AG08395 (cell line): ENCODE data around the gene OR2Z1.

Experiments used
- DNase-seq: peaks from one replicate; pipeline ENCODE4 v3.0.0; 2012; ENCODE audit warnings: mixed read lengths, low spot score

The OR2Z1 gene, protein sequence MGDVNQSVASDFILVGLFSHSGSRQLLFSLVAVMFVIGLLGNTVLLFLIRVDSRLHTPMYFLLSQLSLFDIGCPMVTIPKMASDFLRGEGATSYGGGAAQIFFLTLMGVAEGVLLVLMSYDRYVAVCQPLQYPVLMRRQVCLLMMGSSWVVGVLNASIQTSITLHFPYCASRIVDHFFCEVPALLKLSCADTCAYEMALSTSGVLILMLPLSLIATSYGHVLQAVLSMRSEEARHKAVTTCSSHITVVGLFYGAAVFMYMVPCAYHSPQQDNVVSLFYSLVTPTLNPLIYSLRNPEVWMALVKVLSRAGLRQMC

DNA sequence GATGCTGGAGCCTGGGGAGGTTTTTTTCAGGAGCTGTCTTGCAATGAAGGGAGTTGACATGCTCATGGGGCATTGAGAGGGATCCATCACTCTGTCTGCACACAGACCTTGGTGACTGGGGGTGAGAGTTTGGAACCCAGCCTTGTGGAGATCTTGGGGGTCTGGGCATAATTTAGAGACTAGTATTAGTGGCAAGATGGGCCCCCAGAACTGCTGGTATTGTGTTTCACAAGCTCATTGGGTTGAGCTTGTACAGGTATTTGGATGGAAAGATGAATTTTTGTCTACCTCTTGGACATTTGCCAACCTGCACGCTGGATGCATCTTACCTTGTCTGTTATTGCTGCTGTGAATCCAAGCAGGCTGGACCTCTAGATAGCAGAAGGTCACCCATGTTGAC lies at the start of gene OR2Z1:
OR2Z1 (plus strand) TSS at position 301 of the 400 bp plus-strand sequence. CDS start 9,395 bp downstream, outside the sequence.
- no peak for DNase-seq

DNA sequence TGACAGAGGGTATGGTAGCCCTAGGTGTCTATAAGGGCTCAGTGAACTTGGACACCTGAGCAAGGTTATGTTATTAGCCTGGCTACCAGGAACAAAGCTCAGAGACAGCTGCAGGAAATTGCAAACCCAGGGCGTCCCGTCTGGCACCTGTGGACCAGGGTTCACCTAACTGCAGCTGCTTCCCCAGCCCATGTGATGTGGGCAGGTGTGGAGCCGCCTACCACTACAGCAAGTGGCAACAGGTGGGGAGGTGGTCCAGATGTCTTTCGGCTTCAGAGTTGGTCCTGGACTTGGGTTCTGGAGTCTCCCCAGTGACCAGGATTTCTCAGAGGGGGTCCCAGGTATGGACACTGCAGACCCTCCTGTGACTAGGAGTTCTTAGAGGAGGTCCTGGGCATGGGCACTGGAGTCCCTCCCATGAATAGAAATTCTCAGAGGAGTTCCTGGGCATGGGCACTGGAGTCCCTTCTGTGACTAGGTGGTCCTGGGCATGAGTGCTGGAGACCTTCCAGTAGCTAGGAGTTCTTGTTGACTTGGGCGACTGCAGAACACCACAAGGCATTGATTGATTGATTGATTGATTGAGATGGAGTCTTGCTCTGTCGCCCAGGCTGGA lies 48.0 kb upstream of the OR2Z1 start:
- DNase-seq: no peak

DNA sequence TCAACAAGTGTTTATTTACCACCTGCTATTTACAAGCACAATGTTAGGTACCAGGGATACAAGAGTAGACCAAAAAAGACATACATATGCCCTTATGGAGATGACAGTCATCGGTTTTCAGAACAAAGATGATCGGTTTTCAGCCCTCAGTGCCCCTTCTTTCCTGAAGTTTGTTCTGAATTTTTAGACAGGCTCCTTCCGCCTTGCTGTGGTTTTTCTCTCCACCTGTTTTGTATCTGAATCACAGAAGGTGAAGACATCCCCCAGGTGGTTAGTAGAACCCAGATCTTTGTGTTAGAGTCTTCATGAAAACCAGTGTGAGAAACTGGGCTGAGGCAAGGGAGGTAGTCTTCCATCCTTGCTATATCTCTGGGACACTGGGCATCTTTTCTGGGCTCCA lies 46.4 kb upstream of the OR2Z1 start:
- no peak for DNase-seq

DNA sequence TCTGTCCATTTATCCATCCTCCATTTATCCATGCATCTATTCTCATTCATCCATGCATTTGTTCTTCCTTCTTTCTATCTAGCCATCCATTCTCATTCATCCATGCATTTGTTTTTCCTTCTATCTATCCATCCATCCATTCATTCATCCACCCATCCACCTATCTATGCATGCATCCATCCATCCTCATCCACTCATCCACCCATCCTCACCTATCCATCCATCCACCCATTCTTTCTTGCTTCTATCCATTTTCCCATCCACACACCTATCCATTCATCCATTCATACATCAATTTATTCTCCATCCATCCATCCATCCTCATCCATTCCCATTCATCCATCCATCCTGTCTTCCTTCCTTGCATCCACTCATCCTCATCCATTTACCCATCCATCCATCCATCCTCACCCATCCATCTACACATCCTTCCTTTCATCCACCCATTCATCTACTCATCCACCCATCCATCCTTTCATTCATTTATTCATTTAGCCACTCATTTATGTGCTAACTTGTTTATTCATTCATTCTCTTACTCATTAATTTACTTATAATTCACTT lies 43.1 kb upstream of the OR2Z1 start:
- DNase-seq: no peak

DNA sequence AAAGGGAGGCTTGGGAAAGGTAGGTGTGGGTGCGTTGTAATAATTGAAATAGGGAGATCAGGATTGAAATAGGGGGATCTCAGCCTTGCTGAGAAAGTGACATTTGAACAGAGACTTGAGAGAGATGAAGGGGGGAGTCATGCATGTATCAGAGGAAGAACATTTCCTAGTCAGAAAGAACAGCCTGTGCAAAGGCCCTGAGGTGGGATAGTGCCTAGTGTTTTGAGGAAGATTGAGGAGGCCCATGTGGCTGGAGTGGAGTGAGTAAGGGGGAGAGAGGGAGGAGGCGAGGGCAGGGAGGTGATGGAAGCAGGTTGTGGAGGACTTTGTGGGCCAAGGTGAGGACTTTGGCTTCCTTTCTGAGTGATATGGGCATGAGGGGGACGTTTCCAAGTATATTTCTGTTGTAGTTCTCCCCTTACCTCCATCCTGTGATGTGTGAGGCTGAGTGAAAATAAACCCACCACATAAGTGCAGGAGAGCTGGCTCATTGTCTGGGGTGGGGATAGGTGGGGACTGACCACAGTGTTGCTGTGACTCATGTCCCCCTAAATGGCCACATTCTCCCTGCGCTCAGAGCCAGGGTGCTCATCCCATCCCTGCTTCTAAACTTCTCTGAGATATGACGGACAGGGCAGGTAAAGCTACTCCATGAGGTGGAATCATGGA lies 40.6 kb upstream of the OR2Z1 start:
- DNase-seq: no peak

DNA sequence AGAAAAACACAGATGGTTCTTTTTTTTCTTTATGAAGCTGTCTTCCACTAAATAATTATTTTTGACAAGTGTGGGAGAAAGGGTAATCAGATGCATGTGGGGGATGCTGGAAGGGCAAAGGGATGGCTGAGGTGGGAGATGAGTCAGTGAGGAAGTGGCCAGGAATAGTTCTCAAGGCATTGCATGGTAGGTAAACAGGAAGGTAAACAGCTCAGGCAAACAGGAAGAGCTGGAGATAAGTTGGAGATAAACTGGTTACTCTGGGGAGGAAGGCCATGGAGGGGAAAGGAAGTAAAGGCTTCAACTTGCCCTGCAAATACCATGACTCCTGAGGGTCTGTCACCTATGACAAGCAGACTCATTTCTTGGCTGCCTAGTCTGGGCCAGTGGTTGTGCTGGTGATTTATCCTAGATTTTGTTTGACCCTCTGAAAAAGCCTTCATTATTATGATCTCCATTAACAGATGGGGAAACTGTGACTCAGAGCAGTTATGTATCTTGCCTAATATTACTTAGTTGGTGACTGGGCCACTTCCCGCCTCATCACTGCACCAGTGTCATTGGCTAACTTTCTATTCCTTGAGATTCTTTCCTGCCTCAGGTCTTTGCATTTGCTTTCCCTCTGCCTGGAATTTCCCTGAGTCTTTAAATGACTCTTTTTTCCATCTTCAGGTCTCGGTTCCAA lies 39.9 kb upstream of the OR2Z1 start:
- DNase-seq: no peak

DNA sequence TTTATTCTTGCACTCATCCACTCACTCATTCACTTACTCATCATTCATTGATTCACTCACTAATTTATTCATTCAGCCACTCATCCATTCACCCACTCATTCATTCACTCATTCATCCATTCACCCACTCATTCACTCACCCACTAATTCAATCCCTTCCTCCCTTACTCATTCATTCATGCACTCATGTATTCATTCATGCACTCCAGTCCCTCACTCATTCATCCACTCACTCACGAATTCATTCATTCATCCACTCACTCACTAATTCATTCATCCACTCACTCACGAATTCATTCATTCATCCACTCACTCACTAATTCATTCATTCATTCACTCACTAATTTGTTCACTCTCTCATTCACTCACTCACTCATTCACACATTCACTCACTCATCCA lies 39.0 kb upstream of the OR2Z1 start:
- DNase-seq: no peak

DNA sequence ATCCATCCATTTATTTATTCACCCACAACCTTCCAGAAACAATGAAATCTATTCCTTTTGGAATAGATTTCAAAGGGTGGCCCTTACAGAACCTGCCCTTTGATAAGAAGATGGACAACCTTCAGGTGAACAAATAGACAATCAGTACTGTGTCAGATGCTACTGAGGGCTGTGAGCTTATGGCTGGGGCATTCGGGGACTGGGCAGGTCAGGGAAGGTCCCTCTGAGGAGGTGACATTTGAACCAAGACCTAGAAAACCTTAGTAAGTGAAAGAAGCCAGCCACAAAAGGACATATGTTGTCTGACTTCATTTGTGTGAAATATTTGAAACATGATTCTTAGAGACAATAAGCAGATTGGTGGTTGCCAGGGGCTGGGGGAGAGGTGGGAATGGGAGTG lies 38.5 kb upstream of the OR2Z1 start:
- no peak for DNase-seq

DNA sequence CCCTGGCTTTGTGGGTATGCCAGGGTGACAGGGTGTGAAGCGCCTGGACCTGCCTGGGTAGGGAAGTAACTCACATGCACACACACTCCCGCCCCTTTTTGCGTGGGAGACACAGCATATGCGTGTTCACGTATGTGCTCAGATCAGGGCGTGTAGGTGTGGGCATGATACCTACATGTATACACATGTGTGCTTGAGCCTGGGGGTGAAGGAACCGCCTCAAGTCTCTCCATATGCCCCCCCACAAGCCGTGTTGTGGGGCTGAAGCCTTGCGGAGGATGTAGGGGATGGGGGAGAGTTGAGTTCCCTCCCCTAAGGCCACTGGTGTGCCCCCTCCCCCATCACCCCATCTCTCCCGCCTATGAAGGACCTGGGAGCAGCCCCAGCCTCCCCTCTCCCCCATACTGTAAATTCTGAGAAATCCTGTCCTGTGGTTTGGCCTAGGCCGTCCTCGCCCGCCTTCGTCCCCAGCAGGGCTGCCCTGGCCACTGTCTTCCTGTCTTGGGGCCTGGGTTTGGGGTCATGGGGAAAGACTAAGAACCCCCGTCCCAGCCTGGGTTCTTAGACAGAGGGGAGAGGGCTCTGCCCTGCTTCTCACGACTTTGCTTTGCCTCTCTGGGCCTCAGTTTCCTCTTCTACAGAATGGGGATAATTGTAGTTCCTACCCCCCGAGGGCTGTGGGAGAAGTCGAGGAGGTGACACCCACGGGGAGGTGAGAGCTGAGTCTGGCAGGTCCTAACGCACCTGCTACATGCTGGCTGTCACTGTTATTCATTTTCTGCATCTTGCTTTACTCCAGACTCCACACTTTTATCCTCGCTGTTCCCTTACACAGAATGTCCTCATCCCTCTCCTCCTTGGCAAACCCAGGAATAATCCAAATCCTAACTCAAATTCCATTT lies 37.2 kb upstream of the OR2Z1 start:
- DNase-seq: no peak

DNA sequence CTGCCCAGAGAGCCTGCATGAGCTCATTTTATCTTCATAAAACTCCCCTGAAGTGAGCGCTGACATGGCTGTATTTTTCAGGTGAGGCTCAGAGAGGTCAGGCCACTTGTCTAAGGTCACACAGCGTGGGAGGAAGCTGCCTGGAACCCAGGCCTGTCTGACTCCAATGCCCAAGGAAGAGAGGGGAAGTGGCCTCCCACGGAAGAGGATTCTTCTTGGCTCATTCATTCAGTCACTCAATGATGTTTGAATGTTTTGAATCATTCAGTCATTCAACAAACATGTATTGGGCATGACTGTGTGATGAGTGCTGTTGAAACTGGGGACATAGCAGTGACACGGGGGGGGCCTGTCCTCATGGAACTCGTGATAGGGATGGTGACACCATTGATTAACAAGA lies 34.9 kb upstream of the OR2Z1 start:
- no peak for DNase-seq

DNA sequence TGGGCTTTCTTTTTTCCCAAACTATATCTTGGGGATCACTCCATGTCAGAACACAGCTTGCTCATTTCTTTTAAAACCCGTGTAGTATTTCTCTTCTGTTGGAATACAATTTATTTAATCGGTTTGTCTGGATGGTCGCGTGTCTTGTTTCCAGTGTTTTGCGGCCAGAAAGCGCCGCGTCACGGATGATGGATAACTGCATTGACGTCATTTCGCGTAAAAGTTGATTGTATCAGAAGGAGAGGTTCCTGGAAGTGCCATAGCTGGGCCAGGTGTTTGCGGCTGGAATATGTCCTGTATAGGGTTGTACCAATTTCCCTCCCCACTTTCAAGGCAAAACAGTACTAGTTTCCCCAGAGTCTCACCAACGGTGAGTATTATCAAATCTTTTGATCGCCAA lies 32.5 kb upstream of the OR2Z1 start:
- DNase-seq: no peak

DNA sequence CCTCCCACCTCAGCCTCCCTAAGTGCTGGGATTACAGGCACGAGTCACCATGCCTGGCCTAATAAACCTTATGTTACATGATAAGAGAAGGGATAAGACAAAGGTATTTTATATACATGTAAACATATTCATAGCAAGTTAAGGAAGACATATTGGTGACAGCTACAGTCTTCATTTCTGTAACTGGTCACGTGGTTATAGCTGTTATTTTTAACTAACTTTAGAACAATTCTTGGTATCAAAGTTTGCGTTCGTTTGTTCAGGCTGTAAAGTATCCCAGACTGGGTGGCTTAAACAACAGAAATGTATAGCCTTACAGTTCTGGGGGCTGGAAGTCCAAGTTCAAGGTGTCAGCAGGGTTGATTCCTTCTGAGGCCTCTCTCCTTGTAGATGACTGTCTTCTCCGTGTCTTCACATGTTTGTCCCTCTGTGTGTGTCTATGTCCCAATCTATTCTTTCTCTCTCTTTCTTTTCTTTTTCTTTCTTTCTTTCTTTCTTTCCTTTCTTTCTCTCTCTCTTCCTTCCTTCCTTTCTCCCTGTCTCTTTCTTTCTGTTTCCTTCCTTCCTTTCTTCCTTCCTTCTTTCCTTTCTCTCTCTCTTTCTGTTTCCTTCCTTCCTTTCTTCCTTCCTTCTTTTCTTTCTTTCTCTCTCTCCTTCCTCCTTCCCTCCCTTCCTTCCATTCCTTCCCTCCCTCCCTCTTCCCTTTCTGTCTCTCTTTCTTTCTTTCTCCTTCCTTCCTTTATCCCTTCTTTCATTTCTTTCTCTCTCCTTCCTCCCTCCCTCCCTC lies 30.5 kb upstream of the OR2Z1 start:
- no peak for DNase-seq

DNA sequence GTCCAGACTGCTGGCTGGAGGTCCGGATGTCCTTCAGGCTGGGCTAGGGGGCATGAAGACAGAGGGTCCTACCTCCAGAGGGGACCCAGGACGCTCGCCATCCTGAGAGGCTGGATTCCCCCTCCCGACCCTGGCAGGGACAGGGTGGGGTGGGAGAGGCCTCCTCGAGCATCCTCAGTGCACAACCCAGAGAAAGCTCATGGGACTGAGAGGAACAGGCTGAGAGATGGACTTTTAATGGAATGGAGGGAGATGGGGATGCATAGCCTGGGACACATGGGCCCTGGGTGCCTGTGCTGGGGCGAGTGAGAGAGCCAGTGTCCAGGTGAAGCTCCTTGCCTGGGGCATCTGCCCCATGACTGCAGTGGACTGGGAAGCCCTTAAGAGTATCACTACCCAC lies 25.9 kb upstream of the OR2Z1 start:
- no peak for DNase-seq

DNA sequence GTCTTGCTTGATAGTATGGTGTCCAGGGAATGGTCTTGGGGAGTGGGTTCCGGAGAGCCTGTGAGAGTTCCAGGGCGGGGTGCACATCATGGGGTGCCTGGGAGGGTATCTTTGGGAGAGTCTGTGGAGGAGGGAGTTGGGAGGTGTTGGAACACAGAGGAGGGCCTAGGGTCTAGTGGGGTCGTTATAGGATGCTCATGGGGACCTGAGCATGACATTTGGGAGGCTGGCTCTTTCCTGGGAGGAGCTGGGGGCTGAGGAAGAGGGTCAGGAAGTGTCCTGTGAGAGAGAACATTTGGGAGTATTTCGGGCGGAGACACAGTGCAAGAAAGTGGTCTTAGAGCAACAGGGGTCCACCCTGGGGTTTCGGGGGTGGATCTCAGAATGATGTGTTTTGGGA lies 25.5 kb upstream of the OR2Z1 start:
- DNase-seq: no peak

DNA sequence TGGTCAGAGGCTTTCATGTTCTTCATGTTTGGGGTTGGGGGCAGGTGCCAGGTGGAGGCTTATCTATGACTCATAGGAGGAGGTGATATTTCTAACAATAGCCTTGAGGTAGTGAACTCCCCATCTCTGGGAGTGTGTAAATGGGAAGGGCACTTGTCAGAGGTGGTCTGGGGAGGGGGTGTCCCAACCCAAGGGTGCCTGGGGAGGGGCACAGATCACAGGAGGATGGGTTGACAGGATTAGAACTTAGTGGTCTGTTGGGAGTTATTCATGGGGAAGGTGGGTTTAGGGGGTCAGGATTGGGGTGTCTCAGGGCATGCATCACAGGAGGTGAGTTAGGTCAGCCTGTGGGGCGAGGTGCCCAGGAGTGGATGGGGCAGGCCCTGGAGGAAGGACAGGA lies 24.4 kb upstream of the OR2Z1 start:
- DNase-seq: no peak

DNA sequence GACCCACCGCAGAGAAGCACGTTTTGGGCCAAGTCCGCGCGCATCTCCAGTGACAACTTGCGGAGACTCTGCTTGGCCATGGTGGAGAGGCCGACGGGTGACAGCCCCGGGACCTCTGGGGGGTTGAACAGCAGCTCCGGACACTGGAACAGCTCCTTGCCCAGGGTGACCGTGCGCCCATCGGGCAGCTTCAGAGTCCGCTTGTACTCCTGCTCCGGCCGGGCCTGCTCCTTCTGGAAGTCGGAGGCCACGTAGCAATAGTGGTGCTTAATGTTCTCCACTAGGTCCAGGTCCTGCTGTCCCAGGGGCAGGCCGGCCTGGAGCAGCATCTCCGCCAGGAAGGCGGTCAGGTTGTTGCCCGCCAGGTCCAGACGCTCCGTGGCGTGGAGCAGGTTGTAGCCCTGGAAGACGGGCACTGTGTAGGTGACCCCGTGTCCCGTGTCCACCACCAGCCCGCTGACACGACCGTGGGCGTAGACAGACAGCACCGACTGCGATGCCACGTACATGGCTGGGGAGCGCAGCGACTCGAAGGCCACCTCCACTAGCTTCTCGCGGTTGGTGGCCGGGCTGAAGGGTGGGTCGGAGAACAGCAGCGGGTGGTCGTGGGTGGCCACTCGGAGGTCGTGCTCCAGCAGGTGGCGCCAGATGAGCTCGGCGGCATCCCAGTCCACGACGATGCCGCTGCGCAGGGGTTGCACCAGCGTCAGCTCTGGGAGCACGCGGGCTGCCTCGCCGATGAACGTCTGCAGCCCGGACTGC lies 23.6 kb upstream of the OR2Z1 start:
- no peak for DNase-seq

DNA sequence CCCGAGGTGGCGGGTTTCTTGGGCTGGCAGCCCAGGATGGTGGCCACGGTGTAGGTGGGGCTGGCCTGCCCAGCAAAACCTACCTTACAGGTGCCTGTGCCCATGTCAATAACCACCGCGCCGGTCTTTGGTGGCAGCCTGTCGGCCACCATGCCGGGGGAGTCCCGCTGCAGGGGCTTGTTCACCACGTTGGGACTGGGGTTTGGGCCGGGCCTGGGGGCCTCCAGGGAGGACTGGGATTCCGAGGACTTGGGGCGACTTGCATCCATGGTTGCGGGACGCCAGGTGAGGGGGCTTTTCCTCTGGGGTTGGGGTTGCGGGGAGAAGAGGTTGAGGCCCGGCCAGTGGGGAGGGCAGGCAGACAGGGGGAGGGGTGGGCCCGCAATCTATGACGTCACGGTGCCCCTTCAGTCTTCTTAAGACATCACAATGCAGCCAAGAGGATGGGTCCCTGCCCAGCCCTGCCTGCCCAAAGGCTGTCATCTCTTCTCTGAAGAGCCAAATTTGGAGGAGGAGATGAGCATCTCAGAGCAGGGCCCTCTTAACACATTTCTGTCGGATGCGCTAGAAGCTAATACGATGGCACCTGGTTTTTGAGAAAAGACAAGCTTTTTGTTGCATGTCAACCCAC lies 22.9 kb upstream of the OR2Z1 start, which contains the start of gene ACTL9:
ACTL9 (minus strand) TSS at position 363 of the 631 bp plus-strand sequence; CDS start at position 269, 94 bp downstream.
- no peak for DNase-seq

DNA sequence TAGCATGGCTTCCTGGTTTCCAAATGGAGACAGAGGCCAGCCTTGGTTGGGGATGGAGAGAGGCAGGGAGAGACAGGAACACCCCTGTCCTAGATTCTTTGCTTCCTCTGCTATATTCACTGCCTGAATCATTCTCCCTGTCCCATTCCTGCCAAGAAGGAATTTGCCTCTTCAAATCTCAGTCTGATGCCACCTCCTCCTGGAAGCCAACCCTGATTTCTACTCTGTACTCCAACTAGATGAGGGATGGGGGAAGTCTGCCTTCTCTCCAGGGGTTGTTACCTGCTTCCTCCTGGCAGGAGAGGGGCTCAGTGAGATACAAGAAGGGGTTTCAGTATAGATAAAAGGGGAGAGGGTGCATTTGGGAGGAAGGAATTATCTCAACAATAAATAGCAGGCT lies 21.5 kb upstream of the OR2Z1 start:
- no peak for DNase-seq

DNA sequence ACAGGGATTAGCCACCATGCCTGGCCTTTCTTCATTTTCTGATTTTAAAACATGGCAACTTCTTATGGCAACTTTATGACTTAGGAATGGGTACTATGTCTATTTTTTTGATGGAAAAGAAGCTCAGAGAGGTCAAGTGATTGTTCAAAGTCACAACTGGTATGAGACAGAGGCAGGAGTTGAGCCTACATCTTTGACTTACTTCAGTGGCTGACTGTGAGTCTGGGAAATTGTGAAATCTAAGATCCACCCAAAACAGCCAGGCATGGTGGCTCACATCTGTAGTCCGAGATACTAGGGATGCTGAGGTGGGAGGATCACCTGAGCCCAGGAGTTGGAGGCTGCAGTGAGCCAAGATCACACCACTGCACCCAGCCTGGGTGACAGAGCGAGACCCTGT lies 20.5 kb upstream of the OR2Z1 start:
- no peak for DNase-seq
